ENCODE results near the gene RAB3IL1. TPM values are rescaled to one million over a fixed set of nuclear protein-coding genes. Genes with fewer than 3 reads are reported as not detected.

RAB3IL1 gene
- total and polyA plus RNA-seq, 8 donors: 0.58 to 13.3 (median 10.1) TPM; not detected in 1

- no peak for TF ChIP-seq POLR2AphosphoS5 (IDR thresholded peaks at IDR 0.05)
- no peak for TF ChIP-seq EP300 (IDR thresholded peaks at IDR 0.05)
- TF ChIP-seq CTCF (IDR thresholded peaks at IDR 0.05): no peak
- no peak for TF ChIP-seq POLR2A (IDR thresholded peaks at IDR 0.05)
- no peak for DNase-seq
- Histone ChIP-seq H3K36me3 (no peaks in the 10 kb centered on the region), H3K9me3 (no peaks in the 10 kb centered on the region), H3K4me1 (peaks cover 15 to 38% (median 32%) of the 10 kb centered on the region in 4 donors), H3K27ac (peak overlapping the region in 4 of 5 donors; percentile 58 to 93 (median 72)), H3K4me3 (no peak overlapping the region), H3K27me3 (no peaks in the 10 kb centered on the region)
- 90 to 96% (median 94%) methylated on average over 10 to 12 of the region's 12 CpGs for WGBS, 5 donors
- intact Hi-C loops (cut with DNase I; ENCODE audit: low total_unique reads): no loop called here
Observed at GRCh38 chr11:61888590-61888989, 28.8 kb downstream of the RAB3IL1 start.

- no peak for TF ChIP-seq CTCF (IDR thresholded peaks at IDR 0.05)
- TF ChIP-seq EP300 (IDR thresholded peaks at IDR 0.05): peak; percentile 60
- TF ChIP-seq POLR2AphosphoS5 (IDR thresholded peaks at IDR 0.05): peak; percentile 49 to 56 (median 50)
- no peak for TF ChIP-seq POLR2A (IDR thresholded peaks at IDR 0.05)
- no peak overlapping the region for H3K4me3 ChIP-seq
- H3K4me1 ChIP-seq: peaks cover 15 to 38% (median 32%) of the 10 kb centered on the region in 4 donors
- DNase-seq: peak in 1 of 2 donors; percentile 54
- H3K9me3 ChIP-seq: no peaks in the 10 kb centered on the region
- WGBS, 5 donors: 44 to 83% (median 80%) methylated on average over 3 to 7 of the region's 7 CpGs
- intact Hi-C loops (cut with DNase I; ENCODE audit: low total_unique reads): no loop called here
- no peaks in the 10 kb centered on the region for H3K27me3 ChIP-seq
- H3K27ac ChIP-seq: peak overlapping the region; percentile 3 to 93 (median 68)
- H3K36me3 ChIP-seq: no peaks in the 10 kb centered on the region
Observed at GRCh38 chr11:61887839-61888494, 29.4 kb downstream of the RAB3IL1 start.

GRCh38 chr11:61886643-61887042 lies 30.7 kb downstream of the RAB3IL1 start:
- H3K9me3 ChIP-seq: no peaks in the 10 kb centered on the region
- 92 to 100% (median 97%) methylated on average over 2 to 3 of the region's 3 CpGs for WGBS, 5 donors
- H3K27ac ChIP-seq: no peak overlapping the region
- peaks cover 15 to 30% (median 27%) of the 10 kb centered on the region in 4 donors for H3K4me1 ChIP-seq
- no peaks in the 10 kb centered on the region for H3K36me3 ChIP-seq
- TF ChIP-seq POLR2AphosphoS5 (IDR thresholded peaks at IDR 0.05): no peak
- no peak for TF ChIP-seq POLR2A (IDR thresholded peaks at IDR 0.05)
- TF ChIP-seq EP300 (IDR thresholded peaks at IDR 0.05): no peak
- TF ChIP-seq CTCF (IDR thresholded peaks at IDR 0.05): no peak
- no peak for DNase-seq
- H3K27me3 ChIP-seq: no peaks in the 10 kb centered on the region
- intact Hi-C loops (cut with DNase I; ENCODE audit: low total_unique reads): no loop called here
- H3K4me3 ChIP-seq: no peak overlapping the region

- no peak for DNase-seq
- intact Hi-C loops (cut with DNase I; ENCODE audit: low total_unique reads): no loop called here
Observed at GRCh38 chr11:61885784-61886580, 31.4 kb downstream of the RAB3IL1 start.

More at GRCh38 chr11:61885784-61886580, 31.4 kb downstream of the RAB3IL1 start:
- no peaks in the 10 kb centered on the region for H3K9me3 ChIP-seq
- H3K36me3 ChIP-seq: no peaks in the 10 kb centered on the region
- TF ChIP-seq CTCF (IDR thresholded peaks at IDR 0.05): no peak
- TF ChIP-seq POLR2A (IDR thresholded peaks at IDR 0.05): no peak
- no peak overlapping the region for H3K4me3 ChIP-seq
- 91 to 97% (median 96%) methylated on average over 13 of the region's 13 CpGs for WGBS, 5 donors
- H3K27me3 ChIP-seq: no peaks in the 10 kb centered on the region
- peaks cover 12 to 28% (median 26%) of the 10 kb centered on the region in 4 donors for H3K4me1 ChIP-seq
- no peak overlapping the region for H3K27ac ChIP-seq

Data from stomach (tissue), 9 donors.